Measurements from ENCODE around the gene VSIG10L2. TPM values are rescaled to one million over a fixed set of nuclear protein-coding genes. Genes with fewer than 3 reads are reported as not detected.

VSIG10L2 gene
- total RNA-seq, 1 donor from 2014 or later = not detected

DNA sequence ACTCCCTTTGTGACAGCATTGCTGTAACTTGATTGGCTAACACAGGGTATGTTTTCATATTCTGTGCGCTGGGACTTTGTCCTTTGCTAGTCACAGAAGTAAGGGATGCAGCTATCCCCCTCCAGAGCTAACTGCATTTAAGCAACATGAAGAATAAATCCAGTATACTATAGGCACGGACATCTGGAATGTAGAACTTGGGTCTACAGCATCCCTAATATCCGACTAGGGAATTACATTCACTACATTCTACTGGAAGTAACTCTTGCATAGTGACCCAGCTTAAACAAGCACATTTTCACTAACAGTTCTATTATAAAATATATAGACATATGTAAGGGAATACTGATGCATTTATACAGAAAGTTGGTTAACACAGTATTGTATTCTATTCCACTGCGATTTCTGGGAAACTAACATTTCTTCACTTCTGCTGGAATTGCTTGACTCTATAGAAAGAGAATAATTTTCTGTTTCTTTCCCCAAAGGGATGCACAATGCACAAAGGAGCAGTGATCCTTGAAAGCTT, 13.1 kb downstream of the VSIG10L2 start:
- H3K27me3 Mint-ChIP-seq = no peaks in the 10 kb centered on the region
- peaks cover 26% of the 10 kb centered on the region for H3K36me3 Mint-ChIP-seq (ENCODE audit: insufficient read depth)
- no peak overlapping the region for H3K27ac Mint-ChIP-seq
- no peak for TF ChIP-seq CTCF (IDR thresholded peaks at IDR 0.05; ENCODE audit: unreplicated experiment)
- peaks cover 10% of the 10 kb centered on the region for H3K9me3 Mint-ChIP-seq (ENCODE audit: low read depth)
- no peak overlapping the region for H3K4me3 Mint-ChIP-seq (ENCODE audit: low read depth)
- H3K4me1 Mint-ChIP-seq (ENCODE audit: low read depth) = peaks cover under 1% of the 10 kb centered on the region
- no peak for DNase-seq (ENCODE audit: low spot score, unreplicated experiment)

GRCh38 chr11:125959511-125959910, 13.7 kb downstream of the VSIG10L2 start:
- no peaks in the 10 kb centered on the region for H3K27me3 Mint-ChIP-seq
- H3K27ac Mint-ChIP-seq = no peak overlapping the region
- no peak for TF ChIP-seq CTCF (IDR thresholded peaks at IDR 0.05; ENCODE audit: unreplicated experiment)
- H3K4me3 Mint-ChIP-seq (ENCODE audit: low read depth) = no peak overlapping the region
- peaks cover 2% of the 10 kb centered on the region for H3K4me1 Mint-ChIP-seq (ENCODE audit: low read depth)
- DNase-seq (ENCODE audit: low spot score, unreplicated experiment) = no peak
- peaks cover 10% of the 10 kb centered on the region for H3K9me3 Mint-ChIP-seq (ENCODE audit: low read depth)
- peaks cover 26% of the 10 kb centered on the region for H3K36me3 Mint-ChIP-seq (ENCODE audit: insufficient read depth)

DNA sequence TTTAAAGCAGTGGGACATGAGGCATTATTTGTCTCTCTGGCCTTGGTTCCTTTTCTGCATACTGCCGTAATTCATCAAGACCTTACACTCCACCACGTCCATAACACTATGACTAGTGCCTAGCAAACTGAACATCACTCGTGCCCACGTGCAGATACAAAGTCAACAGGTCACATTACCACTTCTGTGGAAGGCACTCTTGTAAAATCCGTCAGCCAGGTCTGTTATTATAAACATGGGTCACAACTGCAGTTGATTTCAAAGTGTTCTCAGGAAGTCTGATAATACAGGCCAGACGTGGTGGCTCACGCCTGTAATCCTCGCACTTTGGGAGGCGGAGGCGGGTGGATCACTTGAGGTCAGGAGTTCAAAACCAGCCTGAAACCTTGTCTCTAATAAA, 14.1 kb downstream of the VSIG10L2 start:
- no peaks in the 10 kb centered on the region for H3K27me3 Mint-ChIP-seq
- peaks cover 26% of the 10 kb centered on the region for H3K36me3 Mint-ChIP-seq (ENCODE audit: insufficient read depth)
- no peak for DNase-seq (ENCODE audit: low spot score, unreplicated experiment)
- H3K4me3 Mint-ChIP-seq (ENCODE audit: low read depth) = no peak overlapping the region
- H3K27ac Mint-ChIP-seq = no peak overlapping the region
- H3K4me1 Mint-ChIP-seq (ENCODE audit: low read depth) = peaks cover 2% of the 10 kb centered on the region
- H3K9me3 Mint-ChIP-seq (ENCODE audit: low read depth) = peaks cover 10% of the 10 kb centered on the region
- TF ChIP-seq CTCF (IDR thresholded peaks at IDR 0.05; ENCODE audit: unreplicated experiment) = no peak

GRCh38 chr11:125960771-125961170, 14.9 kb downstream of the VSIG10L2 start:
- Mint-ChIP-seq H3K4me3 (ENCODE audit: low read depth) (no peak overlapping the region), H3K36me3 (ENCODE audit: insufficient read depth) (peaks cover 26% of the 10 kb centered on the region), H3K27me3 (no peaks in the 10 kb centered on the region), H3K27ac (no peak overlapping the region), H3K9me3 (ENCODE audit: low read depth) (peaks cover 10% of the 10 kb centered on the region), H3K4me1 (ENCODE audit: low read depth) (peaks cover 2% of the 10 kb centered on the region)
- no peak for TF ChIP-seq CTCF (IDR thresholded peaks at IDR 0.05; ENCODE audit: unreplicated experiment)
- DNase-seq (ENCODE audit: low spot score, unreplicated experiment) = no peak

DNA sequence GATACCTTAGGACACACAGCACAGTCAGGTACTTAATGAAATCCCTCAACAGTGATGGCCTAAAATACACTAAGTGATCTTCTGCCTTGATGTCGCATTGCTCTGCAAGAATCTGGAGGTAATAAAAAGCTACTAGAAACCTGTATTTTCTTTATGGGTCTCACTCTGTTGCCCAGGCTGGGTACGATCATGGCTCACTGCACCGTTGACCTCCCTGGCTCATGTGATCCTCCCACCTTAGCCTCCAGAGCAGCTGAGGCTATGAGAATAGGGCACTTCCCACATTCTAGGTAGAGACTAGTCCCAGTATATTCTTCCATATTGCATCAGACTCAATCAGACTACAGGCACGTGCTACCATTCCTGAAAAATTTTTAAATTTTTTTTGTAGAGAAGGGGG, 21.7 kb downstream of the VSIG10L2 start:
- Mint-ChIP-seq H3K27ac (no peak overlapping the region), H3K36me3 (ENCODE audit: insufficient read depth) (peaks cover 15% of the 10 kb centered on the region), H3K4me3 (ENCODE audit: low read depth) (no peak overlapping the region), H3K27me3 (no peaks in the 10 kb centered on the region), H3K4me1 (ENCODE audit: low read depth) (peaks cover 4% of the 10 kb centered on the region), H3K9me3 (ENCODE audit: low read depth) (peaks cover 9% of the 10 kb centered on the region)
- TF ChIP-seq CTCF (IDR thresholded peaks at IDR 0.05; ENCODE audit: unreplicated experiment) = no peak
- DNase-seq (ENCODE audit: low spot score, unreplicated experiment) = no peak

All from progenitor cell of endocrine pancreas (in vitro differentiated cells).